ENCODE measurements around the gene FIGN. TPM values are rescaled to one million over a fixed set of nuclear protein-coding genes. Genes with fewer than 3 reads are reported as not detected.

FIGN gene
- total and polyA plus RNA-seq, 9 of the 15 experiments (the other 6 are each of a cell fraction or from before 2014, with no cell fraction given) = 0.02 TPM; not detected in 8

DNA sequence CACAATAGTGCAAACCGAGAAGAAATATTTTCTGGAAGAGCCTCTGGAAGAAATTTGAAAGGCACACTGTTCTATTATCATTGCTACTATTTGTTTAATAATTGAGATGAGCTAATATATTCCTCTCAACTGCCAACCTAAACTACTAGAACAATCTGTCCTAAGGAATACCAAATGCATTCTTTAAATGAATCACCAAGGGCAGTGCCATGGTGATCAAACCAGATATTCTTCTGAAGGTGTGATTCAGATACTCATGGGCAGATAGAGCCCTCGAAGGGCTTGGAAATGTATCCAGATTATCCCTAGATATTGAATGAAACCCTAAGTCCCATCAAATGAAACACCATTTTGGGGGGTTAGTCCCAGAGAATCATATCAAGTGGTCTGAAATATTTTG is 76.6 kb downstream of the FIGN start:
- H3K4me1 ChIP-seq (replicated peaks in 1 of 2; ENCODE audit: control insufficient read depth in 2 of 2, insufficient read depth in 2 of 2, low read length in 2 of 2) = no peaks in the 10 kb centered on the region
- 2% methylated on average over 2 of the region's 2 CpGs for WGBS (ENCODE audit: insufficient coverage, low coverage, missing lambda C conversion rate)
- no TSS peak for BruUV-seq (replicated peaks)
- in situ Hi-C loops (cut with MboI) = no loop called here
- H3K9ac ChIP-seq (ENCODE audit: insufficient read depth in 1 of 2, low read depth in 2 of 2, low read length in 2 of 2) = no peak overlapping the region
- no peak for ATAC-seq
- H3K27me3 ChIP-seq (ENCODE audit: control insufficient read depth in 2 of 2, insufficient read depth in 2 of 2, low read length in 2 of 2) = no peaks in the 10 kb centered on the region
- H3K36me3 ChIP-seq (ENCODE audit: control insufficient read depth, insufficient read depth, low read length) = no peaks in the 10 kb centered on the region
- intact Hi-C loops (cut with micrococcal nuclease) = no loop called here
- no peak overlapping the region for H3K4me3 ChIP-seq
- no peaks in the 10 kb centered on the region for H4K20me1 ChIP-seq (replicated peaks; ENCODE audit: control insufficient read depth, insufficient read depth, low read length)
- TF ChIP-seq SAFB2 (IDR thresholded peaks at IDR 0.05; ENCODE audit: borderline replicate concordance, low read depth, low read length, severe bottlenecking) = no peak
- TF ChIP-seq ZNF445 (CRISPR knock-in tag; IDR thresholded peaks at IDR 0.05; ENCODE audit: low read depth) = no peak
- TF ChIP-seq, protein P1, sequence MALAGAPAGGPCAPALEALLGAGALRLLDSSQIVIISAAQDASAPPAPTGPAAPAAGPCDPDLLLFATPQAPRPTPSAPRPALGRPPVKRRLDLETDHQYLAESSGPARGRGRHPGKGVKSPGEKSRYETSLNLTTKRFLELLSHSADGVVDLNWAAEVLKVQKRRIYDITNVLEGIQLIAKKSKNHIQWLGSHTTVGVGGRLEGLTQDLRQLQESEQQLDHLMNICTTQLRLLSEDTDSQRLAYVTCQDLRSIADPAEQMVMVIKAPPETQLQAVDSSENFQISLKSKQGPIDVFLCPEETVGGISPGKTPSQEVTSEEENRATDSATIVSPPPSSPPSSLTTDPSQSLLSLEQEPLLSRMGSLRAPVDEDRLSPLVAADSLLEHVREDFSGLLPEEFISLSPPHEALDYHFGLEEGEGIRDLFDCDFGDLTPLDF (CRISPR knock-in tag; IDR thresholded peaks at IDR 0.05) = no peak
- TF ChIP-seq DNMT1 (IDR thresholded peaks at IDR 0.05) = no peak
- TF ChIP-seq, protein P2, sequence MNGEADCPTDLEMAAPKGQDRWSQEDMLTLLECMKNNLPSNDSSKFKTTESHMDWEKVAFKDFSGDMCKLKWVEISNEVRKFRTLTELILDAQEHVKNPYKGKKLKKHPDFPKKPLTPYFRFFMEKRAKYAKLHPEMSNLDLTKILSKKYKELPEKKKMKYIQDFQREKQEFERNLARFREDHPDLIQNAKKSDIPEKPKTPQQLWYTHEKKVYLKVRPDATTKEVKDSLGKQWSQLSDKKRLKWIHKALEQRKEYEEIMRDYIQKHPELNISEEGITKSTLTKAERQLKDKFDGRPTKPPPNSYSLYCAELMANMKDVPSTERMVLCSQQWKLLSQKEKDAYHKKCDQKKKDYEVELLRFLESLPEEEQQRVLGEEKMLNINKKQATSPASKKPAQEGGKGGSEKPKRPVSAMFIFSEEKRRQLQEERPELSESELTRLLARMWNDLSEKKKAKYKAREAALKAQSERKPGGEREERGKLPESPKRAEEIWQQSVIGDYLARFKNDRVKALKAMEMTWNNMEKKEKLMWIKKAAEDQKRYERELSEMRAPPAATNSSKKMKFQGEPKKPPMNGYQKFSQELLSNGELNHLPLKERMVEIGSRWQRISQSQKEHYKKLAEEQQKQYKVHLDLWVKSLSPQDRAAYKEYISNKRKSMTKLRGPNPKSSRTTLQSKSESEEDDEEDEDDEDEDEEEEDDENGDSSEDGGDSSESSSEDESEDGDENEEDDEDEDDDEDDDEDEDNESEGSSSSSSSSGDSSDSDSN (IDR thresholded peaks at IDR 0.05; ENCODE audit: borderline replicate concordance in 1 of 2, low read depth in 2 of 2, low read length in 2 of 2) = no peak
- no peak for TF ChIP-seq ZNF282 (CRISPR knock-in tag; IDR thresholded peaks at IDR 0.05)
- no peak for TF ChIP-seq ZFP1 (CRISPR knock-in tag; IDR thresholded peaks at IDR 0.05)
- TF ChIP-seq NR4A1 (CRISPR knock-in tag; IDR thresholded peaks at IDR 0.05) = no peak
- no peak for TF ChIP-seq NR4A1 (tag; IDR thresholded peaks at IDR 0.05)
- no peak for TF ChIP-seq GTF2E2 (tag; IDR thresholded peaks at IDR 0.05)
- TF ChIP-seq, protein P3, sequence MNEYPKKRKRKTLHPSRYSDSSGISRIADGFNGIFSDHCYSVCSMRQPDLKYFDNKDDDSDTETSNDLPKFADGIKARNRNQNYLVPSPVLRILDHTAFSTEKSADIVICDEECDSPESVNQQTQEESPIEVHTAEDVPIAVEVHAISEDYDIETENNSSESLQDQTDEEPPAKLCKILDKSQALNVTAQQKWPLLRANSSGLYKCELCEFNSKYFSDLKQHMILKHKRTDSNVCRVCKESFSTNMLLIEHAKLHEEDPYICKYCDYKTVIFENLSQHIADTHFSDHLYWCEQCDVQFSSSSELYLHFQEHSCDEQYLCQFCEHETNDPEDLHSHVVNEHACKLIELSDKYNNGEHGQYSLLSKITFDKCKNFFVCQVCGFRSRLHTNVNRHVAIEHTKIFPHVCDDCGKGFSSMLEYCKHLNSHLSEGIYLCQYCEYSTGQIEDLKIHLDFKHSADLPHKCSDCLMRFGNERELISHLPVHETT (CRISPR knock-in tag; conservative IDR thresholded peaks at IDR 0.05 in 1 of 2, IDR thresholded peaks at IDR 0.05 in 1 of 2) = no peak
- no peak for TF ChIP-seq ZNF124 (CRISPR knock-in tag; IDR thresholded peaks at IDR 0.05)
- TF ChIP-seq TCF7L2 (IDR thresholded peaks at IDR 0.05; ENCODE audit: low read depth, low read length) = no peak
- no peak for TF ChIP-seq YY1 (IDR thresholded peaks at IDR 0.05; ENCODE audit: borderline replicate concordance in 1 of 3, control insufficient read depth in 1 of 3, extremely low read depth in 1 of 3, insufficient read depth in 3 of 3, insufficient read length in 1 of 3, insufficient replicate concordance in 2 of 3, low read depth in 1 of 3, low read length in 2 of 3)
- TF ChIP-seq RBFOX2 (IDR thresholded peaks at IDR 0.05; ENCODE audit: low read depth, low read length) = no peak
- no peak for DNase-seq (ENCODE audit: extremely low read depth in 1 of 4, low spot score in 3 of 4)
- POLR2A ChIA-PET = no interaction called here
- no peaks in the 10 kb centered on the region for H3K9me1 ChIP-seq (ENCODE audit: control insufficient read depth, insufficient read depth, low read length)
- FAIRE-seq = no peak
- no peak overlapping the region for H3K27ac ChIP-seq (ENCODE audit: extremely low read depth, low read depth, low read length)
- H3K9me3 ChIP-seq (replicated peaks; ENCODE audit: control insufficient read depth, insufficient read depth, low read depth, low read length) = 0 out of 2 replicates have a peak, but pooled peaks cover 2% of the 10 kb centered on the region
- H3K79me2 ChIP-seq (ENCODE audit: control insufficient read depth, insufficient read depth, low read length) = no peaks in the 10 kb centered on the region
- CTCF ChIA-PET (ENCODE audit: low intra/inter-chr PET ratio) = no interaction called here
- no peak overlapping the region for H2AFZ ChIP-seq (ENCODE audit: low read depth, low read length)
- H3K4me2 ChIP-seq (ENCODE audit: insufficient read depth, low read length) = no peak overlapping the region

Measured in K562 (cell line).